Stimulated activated CD4-positive, alpha-beta T cell treated with anti-CD3 and anti-CD28 coated beads, Interleukin-1b, Interleukin-23, amount 100 ng/mL, for 24 hours (primary cell): Measurements from ENCODE around the gene FAM83D.
"Not testable (repeated sequence)": the region's sequence is repeated elsewhere in the genome, so short reads cannot be mapped to it uniquely, and the experiment has no call there.

Experiments used
- DNase-seq, 4 experiments: peaks; one replicate each; pipeline ENCODE4 v3.0.0-alpha.2; 2020; ENCODE audit warnings: low read depth in 4 of 4, low spot score in 1 of 4

FAM83D gene

GRCh38 chr20:38962928-38963401, 36.7 kb downstream of the FAM83D start:
- DNase-seq = no peak

DNA sequence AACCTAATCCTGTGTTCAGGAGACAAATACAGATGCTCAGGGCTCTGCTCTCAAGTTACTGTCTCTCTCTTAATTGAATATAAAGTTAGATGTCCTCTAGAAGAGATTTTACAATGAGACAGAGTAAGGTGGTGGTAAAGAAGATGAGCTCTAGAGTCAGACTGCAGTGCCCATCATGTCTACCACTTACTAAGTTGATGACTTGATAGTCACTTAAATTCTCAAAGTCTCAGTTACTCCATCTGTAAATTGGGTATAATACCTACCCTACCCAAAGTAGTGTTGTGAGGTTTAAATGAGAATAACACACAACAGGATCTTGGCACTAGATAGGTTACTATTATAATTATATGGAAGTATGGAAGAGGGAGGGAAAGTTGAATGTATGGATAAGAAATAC, 37.5 kb downstream of the FAM83D start:
- DNase-seq = no peak

DNA sequence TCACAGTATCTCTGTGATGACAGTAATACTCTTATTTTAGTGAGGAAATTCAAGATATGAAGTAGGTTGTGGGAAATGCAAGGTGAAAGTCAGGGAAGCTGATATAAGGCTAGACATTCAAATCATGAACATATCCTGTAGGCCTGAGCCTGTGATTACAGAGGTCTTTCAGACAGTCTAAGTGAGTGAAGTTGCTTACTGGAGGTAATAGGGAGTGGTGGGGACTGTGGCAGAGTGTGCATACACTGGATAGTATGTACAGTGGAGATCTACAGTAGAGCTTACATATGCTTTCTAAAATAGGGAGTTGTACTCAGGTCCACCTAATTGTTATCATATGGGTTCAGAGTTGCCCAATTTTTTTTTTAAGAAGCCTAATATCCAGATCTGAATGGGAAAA, 39.0 kb downstream of the FAM83D start:
- DNase-seq = no peak

DNA sequence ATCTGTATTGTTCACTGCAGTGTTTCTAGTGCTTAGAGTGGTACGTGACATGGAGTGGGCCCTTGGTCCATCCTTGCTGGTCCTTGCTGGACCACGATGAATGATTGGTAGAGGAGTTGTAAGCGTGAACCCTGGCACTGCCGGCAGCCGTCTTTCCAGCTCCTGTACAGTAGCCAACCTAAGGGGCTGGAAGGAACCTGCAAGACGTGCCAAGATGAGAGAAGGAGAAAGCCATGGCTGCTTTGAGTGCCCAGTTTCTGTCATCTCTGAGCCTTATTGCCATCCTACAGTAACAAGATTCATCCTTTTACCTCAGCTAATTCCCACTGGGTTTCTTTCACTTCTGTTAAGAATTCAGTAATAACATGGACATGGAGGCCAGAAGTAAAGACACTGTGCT, 41.9 kb downstream of the FAM83D start:
- no peak for DNase-seq

DNA sequence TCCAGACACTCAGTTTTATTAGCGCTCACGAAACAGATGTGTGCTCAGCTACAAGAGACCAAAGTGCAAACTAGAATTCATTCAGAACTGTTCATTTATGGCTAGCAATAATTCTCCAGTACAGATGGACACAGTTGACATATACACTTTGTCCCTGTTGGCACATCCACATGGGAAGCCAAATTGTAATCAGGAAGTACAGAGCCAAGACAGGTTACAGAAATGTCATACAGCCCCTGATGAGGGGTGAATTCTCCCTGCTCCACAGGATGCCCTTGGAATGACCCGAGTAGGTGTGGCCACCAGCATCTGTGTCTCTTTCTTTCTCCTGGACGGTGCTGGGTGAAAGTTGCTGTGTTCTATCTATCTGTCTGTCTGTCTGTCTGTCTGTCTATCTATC, 43.5 kb downstream of the FAM83D start:
- no peak for DNase-seq

DNA sequence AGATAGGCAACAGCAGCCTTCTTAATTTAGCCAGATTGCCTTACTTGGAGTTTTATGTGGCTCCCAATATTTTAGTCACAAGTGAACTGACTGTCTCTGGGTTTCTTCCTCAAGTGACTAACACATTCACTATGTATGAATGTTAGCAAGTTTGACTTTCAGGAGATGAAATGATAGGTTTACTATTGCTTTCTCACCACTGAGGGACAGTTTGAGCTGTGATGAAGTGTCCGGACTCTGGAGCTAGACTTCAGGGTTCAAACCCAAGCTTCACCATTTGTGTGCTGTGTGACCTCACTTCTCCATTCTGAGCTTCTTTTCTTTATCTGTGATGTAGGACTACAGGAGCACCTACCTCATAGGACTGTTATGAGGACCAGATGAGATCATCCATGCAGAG, 44.1 kb downstream of the FAM83D start:
- DNase-seq = no peak

GRCh38 chr20:38973107-38973506, 46.9 kb downstream of the FAM83D start:
- DNase-seq = no peak

DNA sequence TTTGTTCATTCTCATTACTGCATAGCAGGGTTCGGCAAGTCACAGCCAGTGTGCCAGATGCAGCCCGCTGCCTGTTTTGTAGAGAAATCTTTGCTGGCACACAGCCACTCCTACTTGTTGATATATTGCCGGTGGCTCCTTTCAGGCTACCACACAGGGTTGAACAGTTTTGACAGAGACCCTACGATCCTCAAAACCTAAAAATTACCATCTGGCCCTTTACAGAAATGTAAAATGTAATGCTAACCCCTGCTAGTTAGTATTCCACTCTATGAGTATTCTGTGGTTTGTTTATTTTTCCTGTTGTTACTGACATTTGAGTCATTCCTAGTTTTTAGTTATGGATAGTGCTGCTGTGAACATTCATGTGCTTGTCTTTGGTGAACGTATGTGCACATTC, 47.4 kb downstream of the FAM83D start:
- no peak for DNase-seq

DNA sequence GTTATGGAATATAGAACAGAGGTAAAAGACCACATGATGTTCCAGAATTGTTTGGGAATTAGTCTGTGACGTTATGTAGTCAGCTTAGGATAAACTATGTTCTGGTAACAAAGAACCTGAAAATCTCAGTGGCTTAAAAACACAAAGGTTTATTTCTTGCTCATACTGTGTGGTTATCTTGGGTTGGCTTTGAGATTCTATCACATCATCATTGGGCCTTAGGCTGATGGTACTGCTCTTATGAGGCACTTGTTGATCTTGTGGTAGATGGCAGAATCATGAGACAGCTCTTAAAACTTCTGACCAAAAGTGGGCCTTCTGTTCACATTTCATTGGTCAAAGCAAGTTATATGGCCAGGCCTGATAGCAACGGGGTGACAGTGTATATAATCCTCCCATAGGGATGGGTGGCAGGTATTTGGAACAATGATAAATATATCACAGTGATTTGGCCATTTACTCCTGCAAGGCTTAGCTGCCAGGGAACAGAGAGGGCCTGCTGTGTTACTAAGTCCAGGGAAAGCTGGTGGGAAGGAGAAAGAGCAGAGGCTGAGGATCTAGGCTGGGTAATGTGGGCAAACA, 49.4 kb downstream of the FAM83D start:
- no peak for DNase-seq

DNA sequence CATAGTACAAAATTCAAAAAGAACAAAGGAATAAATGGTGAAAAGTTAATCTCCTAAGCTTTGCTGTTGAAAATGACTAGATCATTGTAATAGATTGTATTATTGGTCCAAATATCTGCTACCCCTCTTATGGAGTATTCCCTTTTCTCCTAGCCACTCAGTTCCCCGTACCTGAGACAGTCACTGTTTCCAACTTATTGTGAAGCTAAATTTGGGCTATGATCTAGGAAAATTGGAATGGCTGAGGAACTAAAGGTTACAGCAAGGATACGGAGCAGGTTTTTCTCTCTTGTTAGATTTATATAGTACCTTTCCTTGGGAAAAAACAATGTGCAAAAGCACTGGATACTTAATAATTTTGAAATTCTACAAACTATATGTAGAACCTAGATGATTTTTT, 53.2 kb downstream of the FAM83D start:
- no peak for DNase-seq

DNA sequence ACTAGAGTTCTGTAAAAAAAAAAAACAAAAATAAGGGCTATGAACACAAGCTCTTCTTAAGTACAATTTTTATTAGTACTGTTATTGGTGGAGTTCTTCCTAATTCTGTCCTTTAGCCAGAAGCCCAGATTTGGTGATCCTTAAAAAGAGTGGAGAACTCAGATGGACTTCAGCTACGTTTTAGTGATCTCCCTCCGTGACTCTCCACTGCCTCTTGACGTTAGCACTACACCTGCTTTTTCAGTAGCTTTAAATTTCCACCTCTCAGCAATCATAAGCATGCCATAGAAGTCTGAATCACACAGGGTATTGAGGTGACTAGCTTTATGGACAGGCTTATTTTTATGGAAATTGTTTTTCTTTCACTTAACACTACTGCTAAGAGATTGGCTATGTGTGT, 53.6 kb downstream of the FAM83D start:
- DNase-seq = no peak

- DNase-seq = no peak
Measured at GRCh38 chr20:38982291-38982690, 56.1 kb downstream of the FAM83D start.

- no peak for DNase-seq
Measured at GRCh38 chr20:38985060-38985459, 58.8 kb downstream of the FAM83D start.

DNA sequence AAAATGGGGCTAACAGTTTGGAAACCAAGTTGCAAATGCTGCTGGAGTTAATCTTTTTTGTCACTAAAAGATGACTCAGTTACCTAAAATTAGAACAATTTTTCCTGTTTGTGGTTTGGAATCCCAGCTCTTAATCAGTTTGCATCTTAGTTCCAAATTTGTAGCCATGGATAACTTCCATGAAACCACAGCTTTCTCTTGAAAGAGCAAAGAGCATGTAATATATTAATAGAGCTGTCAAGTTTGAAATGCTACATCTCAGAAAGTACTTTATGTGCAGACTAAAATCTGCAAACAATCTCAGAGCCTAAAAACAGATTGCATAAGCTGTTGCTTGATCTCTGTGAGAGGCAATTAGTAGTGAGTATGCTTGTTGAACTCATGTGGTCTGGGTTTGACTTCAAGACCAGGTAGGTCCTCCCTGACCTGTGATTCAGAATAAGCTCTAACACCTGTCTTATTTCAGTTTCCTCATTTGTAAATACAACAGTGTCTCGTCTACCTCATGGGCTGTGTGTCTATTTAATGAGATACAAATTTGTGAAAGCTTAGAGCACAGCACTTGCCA, 59.5 kb downstream of the FAM83D start:
- no peak for DNase-seq

- DNase-seq = no peak
Measured at GRCh38 chr20:38986663-38987062, 60.4 kb downstream of the FAM83D start.

- DNase-seq = no peak
Measured at GRCh38 chr20:38987777-38988176, 61.6 kb downstream of the FAM83D start.

DNA sequence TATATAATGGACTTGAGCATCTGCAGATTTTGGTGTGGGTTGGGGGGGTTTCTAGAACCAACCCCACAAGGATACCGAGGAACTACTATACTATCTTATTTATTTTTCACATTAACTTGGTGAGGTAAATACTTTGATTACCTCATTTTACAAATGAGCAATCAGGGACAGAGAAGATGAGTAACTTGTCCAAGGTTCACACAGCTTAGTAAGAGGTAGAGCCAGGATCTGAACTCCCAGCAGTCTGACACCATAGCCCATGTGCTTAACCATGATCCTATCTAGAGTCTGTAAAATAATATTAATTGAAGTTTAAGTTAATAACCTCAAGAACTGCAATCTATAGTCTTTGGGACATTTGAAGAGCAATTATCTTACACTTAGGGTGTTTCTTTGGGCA, 64.5 kb downstream of the FAM83D start:
- no peak for DNase-seq

GRCh38 chr20:38991814-38992704, 65.8 kb downstream of the FAM83D start:
- no peak for DNase-seq

DNA sequence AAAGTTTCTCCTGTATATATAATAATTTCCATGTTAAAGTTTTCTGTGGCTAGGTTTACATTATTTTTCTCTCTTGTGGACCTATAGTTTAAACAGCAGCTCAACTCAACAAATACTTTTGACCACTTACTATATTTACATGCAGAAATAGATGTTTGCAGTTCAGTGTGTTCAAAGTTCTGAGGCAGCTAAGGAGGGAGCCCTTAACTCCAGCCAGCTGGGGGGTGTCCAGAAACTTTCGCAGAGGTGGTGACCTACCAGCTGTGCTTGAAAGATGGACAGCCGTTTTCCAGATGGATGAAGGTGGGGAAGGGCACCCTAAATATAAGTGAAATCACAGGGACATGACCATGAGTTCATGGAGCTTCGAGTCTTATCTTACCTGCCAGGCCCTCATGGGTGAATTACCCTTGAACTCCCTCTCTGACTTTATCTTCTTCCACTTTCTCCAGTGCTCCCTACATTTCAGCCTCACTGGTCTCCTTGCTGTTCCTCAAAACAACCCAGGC, 69.4 kb downstream of the FAM83D start:
- DNase-seq = no peak

- DNase-seq = not testable (repeated sequence)
Measured at GRCh38 chr20:38996866-38997265, 70.6 kb downstream of the FAM83D start.

- DNase-seq = peak in 3 of 4 experiments; percentile 16 to 66 (median 19)
Measured at GRCh38 chr20:38997622-38998021, 71.4 kb downstream of the FAM83D start.

- no peak for DNase-seq
Measured at GRCh38 chr20:38999217-38999616, 73.0 kb downstream of the FAM83D start.
